Loucy (cell line): ENCODE data around the gene AAR2.
A peak's percentile ranks its signal among the peaks of the same experiment; 100 is the strongest.

ENCODE experiments used
- H2AFZ ChIP-seq: fragments of 200-600 bp; sonication (generic); 2 replicates; pipeline ENCODE4 v1.6.0; 2016; ENCODE audit warnings: antibody characterized with exemption, mild to moderate bottlenecking, low read length, moderate library complexity
- H3F3A ChIP-seq: fragments of 200-600 bp; 2 replicates; pipeline ENCODE4 v1.6.0; 2016; ENCODE audit warnings: antibody characterized with exemption, low read depth, mild to moderate bottlenecking
- H3K27me3 ChIP-seq: fragments of 200-600 bp; sonication (generic); 2 replicates; pipeline ENCODE4 v1.6.1; 2014; ENCODE audit warnings: low read length, mild to moderate bottlenecking; ENCODE audit not compliant: insufficient read depth, poor library complexity, severe bottlenecking
- H3K36me3 ChIP-seq: fragments of 200-600 bp; sonication (generic); 2 replicates; pipeline ENCODE4 v1.6.1; 2016; ENCODE audit warnings: low read length; ENCODE audit not compliant: insufficient read depth
- H3K4me1 ChIP-seq: fragments of 200-600 bp; sonication (generic); 2 replicates; pipeline ENCODE4 v1.5.1; 2014; ENCODE audit warnings: low read length, mild to moderate bottlenecking; ENCODE audit not compliant: insufficient read depth, poor library complexity, severe bottlenecking
- H3K4me2 ChIP-seq: fragments of 200-600 bp; sonication (generic); 2 replicates; pipeline ENCODE4 v1.6.0; 2014; ENCODE audit warnings: antibody characterized with exemption, low read length, low read depth, mild to moderate bottlenecking; ENCODE audit not compliant: poor library complexity, severe bottlenecking
- H3K4me3 ChIP-seq: fragments of 200-600 bp; sonication (generic); 2 replicates; pipeline ENCODE4 v1.5.1; 2014; ENCODE audit warnings: low read length, mild to moderate bottlenecking, mixed read lengths; ENCODE audit not compliant: poor library complexity, severe bottlenecking
- H3K79me2 ChIP-seq: fragments of 200-600 bp; sonication (generic); 2 replicates; pipeline ENCODE4 v1.6.1; 2014; ENCODE audit warnings: low read length; ENCODE audit not compliant: insufficient read depth
- H3K9ac ChIP-seq: fragments of 200-600 bp; sonication (generic); 2 replicates; pipeline ENCODE4 v1.6.0; 2014; ENCODE audit warnings: mild to moderate bottlenecking, low read depth, low read length, moderate library complexity; ENCODE audit not compliant: poor library complexity, severe bottlenecking
- H3K9me2 ChIP-seq: fragments of 200-600 bp; sonication (generic); replicated peaks from 2 replicates; pipeline ENCODE4 v1.6.1; 2016; ENCODE audit warnings: low read depth, low read length, mixed read lengths
- H3K9me3 ChIP-seq: fragments of 200-600 bp; sonication (generic); 2 replicates; pipeline ENCODE4 v1.6.1; 2014; ENCODE audit warnings: mild to moderate bottlenecking, antibody characterized with exemption, low read length, low read depth; ENCODE audit not compliant: insufficient read depth
- H4K20me1 ChIP-seq: fragments of 200-600 bp; sonication (generic); 2 replicates; pipeline ENCODE4 v1.6.0; 2014; ENCODE audit warnings: antibody characterized with exemption, low read length, mild to moderate bottlenecking; ENCODE audit not compliant: insufficient read depth, poor library complexity, severe bottlenecking
- CTCF ChIP-seq: fragments of 200-600 bp; sonication (generic); conservative IDR thresholded peaks from 2 replicates; pipeline ENCODE4 v1.5.1; 2014; ENCODE audit warnings: mild to moderate bottlenecking, antibody characterized with exemption, low read length
- EZH2phosphoT487 ChIP-seq: fragments of 200-600 bp; IDR thresholded peaks from 2 replicates; pipeline ENCODE4 v1.6.1; 2018; ENCODE audit warnings: antibody characterized with exemption, mild to moderate bottlenecking, moderate library complexity, borderline replicate concordance

Gene AAR2

GRCh38 chr20:36197271-36197670, 39.0 kb upstream of the AAR2 start:
- TF ChIP-seq EZH2phosphoT487: no peak
- no peak for TF ChIP-seq CTCF
- no peaks in the 10 kb centered on the region for H3K27me3 ChIP-seq

DNA sequence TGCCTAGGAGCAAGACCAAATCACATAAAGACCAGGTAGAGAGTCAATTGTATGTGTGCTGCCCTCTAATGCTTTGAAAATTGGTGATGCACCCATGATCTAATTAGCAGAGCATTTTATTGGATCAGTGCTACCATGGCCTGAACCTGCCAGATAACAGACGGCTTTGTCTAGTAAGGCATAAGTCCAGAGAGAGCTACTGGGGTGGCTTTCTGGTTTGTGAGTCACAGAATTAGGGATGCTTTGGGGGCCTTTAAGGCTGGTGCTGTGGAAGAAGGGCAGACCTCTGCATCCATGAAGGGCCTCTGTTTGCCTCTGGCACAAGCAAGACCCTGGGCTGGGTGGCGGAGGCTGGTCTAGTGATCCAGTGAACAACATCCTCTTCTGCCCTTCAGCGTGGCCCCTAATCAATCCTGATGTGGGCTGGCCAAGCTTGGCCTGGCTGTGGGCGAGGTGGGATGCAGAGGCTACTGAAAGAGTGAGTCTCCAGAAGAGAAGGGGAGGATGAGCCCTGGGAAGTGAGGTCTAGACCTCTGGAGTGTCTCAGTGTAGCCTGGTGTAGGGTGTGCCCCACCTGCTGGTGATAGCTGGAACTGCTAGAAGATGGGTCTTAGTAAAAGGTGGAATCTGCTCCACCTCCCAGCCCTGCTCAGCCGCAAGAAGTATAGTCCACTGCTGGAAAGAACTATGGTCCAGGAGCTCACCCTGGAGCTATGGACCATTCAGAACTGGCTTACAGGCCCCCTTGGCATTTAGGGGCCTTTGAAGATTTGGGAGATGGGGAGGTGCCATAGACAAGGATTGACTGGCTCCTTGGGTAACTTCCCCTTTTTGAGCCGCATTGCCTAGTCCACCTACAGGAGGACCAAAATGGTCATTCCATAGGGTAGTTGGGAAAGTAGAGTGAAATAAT, 36.7 kb upstream of the AAR2 start:
- Histone ChIP-seq H3K4me2 (no peak overlapping the region), H3K36me3 (no peaks in the 10 kb centered on the region), H4K20me1 (no peaks in the 10 kb centered on the region)

More at GRCh38 chr20:36197271-36197670, 39.0 kb upstream of the AAR2 start:
- no peak overlapping the region for H3K9ac ChIP-seq
- no peak overlapping the region for H2AFZ ChIP-seq
- H3K9me3 ChIP-seq: no peaks in the 10 kb centered on the region
- H3K4me3 ChIP-seq: no peak overlapping the region
- H3K79me2 ChIP-seq: no peaks in the 10 kb centered on the region
- no peaks in the 10 kb centered on the region for H4K20me1 ChIP-seq
- no peaks in the 10 kb centered on the region for H3K9me2 ChIP-seq
- H3K4me2 ChIP-seq: no peak overlapping the region
- H3K4me1 ChIP-seq: no peaks in the 10 kb centered on the region
- H3K36me3 ChIP-seq: no peaks in the 10 kb centered on the region
- H3F3A ChIP-seq: no peaks in the 10 kb centered on the region

DNA sequence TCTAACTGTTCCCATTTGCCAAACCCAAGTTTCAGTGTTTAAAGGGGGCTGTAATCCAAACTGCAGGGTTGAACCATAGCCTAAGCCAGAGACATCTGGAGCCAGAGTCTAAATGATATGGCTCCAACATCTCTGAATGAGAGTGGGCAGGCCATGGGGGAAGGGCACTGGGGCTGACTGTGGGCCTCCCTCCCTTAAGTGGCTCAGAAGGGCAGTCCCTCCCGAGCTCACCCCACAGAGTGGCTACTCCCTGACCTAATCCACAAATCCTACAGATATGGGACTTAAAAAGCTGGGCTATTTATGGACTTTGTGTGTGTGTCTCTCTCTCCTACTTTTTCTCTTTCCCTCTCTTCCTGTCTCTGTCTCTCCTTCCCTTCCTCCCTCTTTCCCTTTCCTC, 35.8 kb upstream of the AAR2 start:
- Histone ChIP-seq H2AFZ (no peak overlapping the region), H3K9me3 (no peaks in the 10 kb centered on the region)
- TF ChIP-seq CTCF: no peak
- TF ChIP-seq EZH2phosphoT487: no peak

More for the DNA sequence above, 36.7 kb upstream of the AAR2 start:
- Histone ChIP-seq H3K9me3 (no peaks in the 10 kb centered on the region), H3K4me1 (no peaks in the 10 kb centered on the region), H2AFZ (no peak overlapping the region), H3K4me3 (no peak overlapping the region), H3F3A (no peaks in the 10 kb centered on the region), H3K9ac (no peak overlapping the region), H3K9me2 (no peaks in the 10 kb centered on the region), H3K27me3 (no peaks in the 10 kb centered on the region), H3K79me2 (no peaks in the 10 kb centered on the region)
- TF ChIP-seq CTCF (peak; percentile 86), EZH2phosphoT487 (no peak)

More for the DNA sequence above, 35.8 kb upstream of the AAR2 start:
- Histone ChIP-seq H3K36me3 (no peaks in the 10 kb centered on the region), H4K20me1 (no peaks in the 10 kb centered on the region), H3K9me2 (no peaks in the 10 kb centered on the region), H3F3A (no peaks in the 10 kb centered on the region), H3K4me3 (no peak overlapping the region), H3K79me2 (no peaks in the 10 kb centered on the region), H3K9ac (no peak overlapping the region), H3K4me1 (no peaks in the 10 kb centered on the region), H3K27me3 (no peaks in the 10 kb centered on the region), H3K4me2 (no peak overlapping the region)
